HepG2 (cell line): Measurements from ENCODE around the gene ZNF239. TPM values are rescaled to one million over a fixed set of nuclear protein-coding genes. Genes with fewer than 3 reads are reported as not detected.

Experiments used
- ERF ChIP-seq: IDR thresholded peaks from 2 replicates; pipeline ENCODE4 v1.6.1; 2018; ENCODE audit warnings: missing biosample characterization, missing genetic modification reagents
- GMEB2 ChIP-seq: IDR thresholded peaks from 2 replicates; pipeline ENCODE4 v1.6.1; 2016; ENCODE audit warnings: missing biosample characterization, missing genetic modification reagents, low read depth
- KDM5B ChIP-seq: sonication (generic); formaldehyde crosslinking; IDR thresholded peaks from 2 replicates; pipeline ENCODE4 v1.4.0; 2020; ENCODE audit warnings: missing genetic modification reagents, mild to moderate bottlenecking, borderline replicate concordance
- MAX ChIP-seq: IDR thresholded peaks from 2 replicates; pipeline ENCODE4 v1.6.1; 2012; ENCODE audit warnings: inconsistent platforms
- MIXL1 ChIP-seq: IDR thresholded peaks from 2 replicates; pipeline ENCODE4 v1.6.1; 2016
- PCBP1 ChIP-seq: fragments of 200-400 bp; formaldehyde crosslinking; IDR thresholded peaks from 2 replicates; pipeline ENCODE4 v1.6.1; 2017; ENCODE audit warnings: mild to moderate bottlenecking, low read depth, low read length, borderline replicate concordance
- TAF15 ChIP-seq: fragments of 200-400 bp; formaldehyde crosslinking; IDR thresholded peaks from one replicate; pipeline ENCODE4 v1.6.1; 2018; ENCODE audit warnings: mild to moderate bottlenecking, low read depth, low read length; ENCODE audit not compliant: poor library complexity, severe bottlenecking
- ZMAT5 ChIP-seq: sonication (generic); formaldehyde crosslinking; IDR thresholded peaks from 2 replicates; pipeline ENCODE4 v1.5.0; 2020; ENCODE audit warnings: mild to moderate bottlenecking, low read depth, missing genetic modification reagents, borderline replicate concordance
- ZNF143 ChIP-seq: sonication (generic); formaldehyde crosslinking; IDR thresholded peaks from 2 replicates; pipeline ENCODE4 v1.4.0; 2020; ENCODE audit warnings: missing genetic modification reagents
- ZNF235 ChIP-seq: sonication (generic); formaldehyde crosslinking; IDR thresholded peaks from 2 replicates; pipeline ENCODE4 v1.8.1; 2023; ENCODE audit warnings: mild to moderate bottlenecking, missing genetic modification reagents, borderline replicate concordance
- ZNF280B ChIP-seq: sonication (generic); formaldehyde crosslinking; IDR thresholded peaks from 2 replicates; pipeline ENCODE4 v1.5.0; 2020; ENCODE audit warnings: missing genetic modification reagents, mild to moderate bottlenecking, borderline replicate concordance
- ZSCAN25 ChIP-seq: sonication (generic); formaldehyde crosslinking; IDR thresholded peaks from 2 replicates; pipeline ENCODE4 v1.8.0; 2022; ENCODE audit warnings: mild to moderate bottlenecking, missing genetic modification reagents
- polyA plus RNA-seq, 8 experiments: library from polyadenylated mRNA; depleted of rRNA in 3 of 8; stranded (reverse) in 7 of 8; unstranded in 1 of 8; fragments of >200 nt; fragmentation: Illumina TruSeq in 4 of 8; extraction: Trizol in 4 of 8; gene quantifications; 2 replicates each; pipeline versions ENCODE4 v1.2.1 to v1.2.3, GENCODE V29; 2011 to 2016; ENCODE audit warnings: low read depth in 4 of 8, missing spikeins in 1 of 8, mixed read lengths in 1 of 8; ENCODE audit not compliant: insufficient read depth in 1 of 8
- total RNA-seq, 5 experiments: library from RNA; depleted of rRNA; stranded (reverse); fragments of >200 nt; fragmentation: Illumina TruSeq; extraction: Trizol; gene quantifications; 2 replicates each; pipeline ENCODE4 v1.2.3, GENCODE V29; 2016; ENCODE audit warnings: low read depth in 1 of 5
- TF ChIP-seq, protein P1 (sequence below): sonication (generic); formaldehyde crosslinking; IDR thresholded peaks from 2 replicates; pipeline ENCODE4 v1.9.0; 2021; ENCODE audit warnings: missing genetic modification reagents, mild to moderate bottlenecking, borderline replicate concordance
- TF ChIP-seq, protein P2 (sequence below): sonication (generic); formaldehyde crosslinking; IDR thresholded peaks from 2 replicates; pipeline ENCODE4 v1.8.0; 2022; ENCODE audit warnings: missing genetic modification reagents, mild to moderate bottlenecking, borderline replicate concordance
- TF ChIP-seq, protein P3 (sequence below): sonication (generic); formaldehyde crosslinking; IDR thresholded peaks from 2 replicates; pipeline ENCODE4 v1.4.0; 2020; ENCODE audit warnings: missing genetic modification reagents

ZNF239 gene
- total and polyA plus RNA-seq, 2 of the 13 experiments (the other 11 are each of a cell fraction or from before 2014, with no cell fraction given): 0.05 TPM; not detected in 1

DNA sequence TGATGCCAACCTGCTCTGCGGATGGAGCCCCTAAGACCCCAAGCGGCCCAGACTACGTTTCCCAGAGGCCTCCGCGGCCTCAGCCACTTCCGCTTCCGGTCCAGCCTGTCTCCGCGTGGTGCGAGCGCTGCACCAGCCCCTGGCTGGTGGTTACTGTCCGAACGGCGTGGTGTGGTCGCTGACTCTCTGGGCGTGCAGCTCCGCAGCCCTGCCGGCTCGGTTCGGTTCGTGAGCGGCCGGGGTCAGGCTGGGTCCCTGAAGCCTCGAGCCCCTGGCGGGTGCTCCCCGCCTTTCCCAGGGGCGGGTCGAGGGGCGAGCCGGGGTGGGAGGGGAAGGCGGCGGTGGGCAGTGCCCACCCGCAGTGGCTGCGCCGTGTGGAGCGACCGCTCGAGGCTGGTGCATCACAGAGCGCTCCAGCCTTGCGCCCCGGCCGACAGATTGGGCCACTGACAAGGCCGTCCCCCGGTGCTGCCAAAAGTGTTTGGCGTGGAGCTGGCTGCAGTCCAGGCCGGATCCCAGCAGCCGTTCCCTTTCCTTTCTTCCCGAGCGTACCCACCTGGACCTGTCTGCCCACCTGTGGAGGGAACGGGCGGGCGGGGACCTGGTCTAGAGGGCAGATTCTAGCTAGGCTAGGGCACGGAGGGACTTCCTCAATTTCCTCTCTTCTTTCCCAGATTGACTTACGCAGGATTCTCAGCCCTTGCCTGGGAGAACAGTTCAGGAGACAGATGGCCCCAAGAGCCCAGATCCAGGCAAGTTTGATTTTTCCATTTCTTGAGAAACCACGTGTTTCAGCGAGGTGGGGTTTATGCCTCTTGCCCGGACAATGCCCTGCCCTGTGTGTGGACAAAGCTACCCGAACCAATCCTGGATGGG, 32.1 kb upstream of the ZNF239 start, which contains the start of gene ZNF485 (continued):
- TF ChIP-seq, protein P1, sequence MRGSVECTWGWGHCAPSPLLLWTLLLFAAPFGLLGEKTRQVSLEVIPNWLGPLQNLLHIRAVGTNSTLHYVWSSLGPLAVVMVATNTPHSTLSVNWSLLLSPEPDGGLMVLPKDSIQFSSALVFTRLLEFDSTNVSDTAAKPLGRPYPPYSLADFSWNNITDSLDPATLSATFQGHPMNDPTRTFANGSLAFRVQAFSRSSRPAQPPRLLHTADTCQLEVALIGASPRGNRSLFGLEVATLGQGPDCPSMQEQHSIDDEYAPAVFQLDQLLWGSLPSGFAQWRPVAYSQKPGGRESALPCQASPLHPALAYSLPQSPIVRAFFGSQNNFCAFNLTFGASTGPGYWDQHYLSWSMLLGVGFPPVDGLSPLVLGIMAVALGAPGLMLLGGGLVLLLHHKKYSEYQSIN (CRISPR knock-in tag): no peak
- peak; percentile 93 for TF ChIP-seq MAX
- peak; percentile 77; the same call in 1 of the 2 replicates for TF ChIP-seq KDM5B (CRISPR knock-in tag)
- 0 out of 2 replicates have a peak, but pooled peaks have one; percentile 20 for TF ChIP-seq ZSCAN25 (CRISPR knock-in tag)
- TF ChIP-seq, protein P2, sequence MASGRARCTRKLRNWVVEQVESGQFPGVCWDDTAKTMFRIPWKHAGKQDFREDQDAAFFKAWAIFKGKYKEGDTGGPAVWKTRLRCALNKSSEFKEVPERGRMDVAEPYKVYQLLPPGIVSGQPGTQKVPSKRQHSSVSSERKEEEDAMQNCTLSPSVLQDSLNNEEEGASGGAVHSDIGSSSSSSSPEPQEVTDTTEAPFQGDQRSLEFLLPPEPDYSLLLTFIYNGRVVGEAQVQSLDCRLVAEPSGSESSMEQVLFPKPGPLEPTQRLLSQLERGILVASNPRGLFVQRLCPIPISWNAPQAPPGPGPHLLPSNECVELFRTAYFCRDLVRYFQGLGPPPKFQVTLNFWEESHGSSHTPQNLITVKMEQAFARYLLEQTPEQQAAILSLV (CRISPR knock-in tag): peak; percentile 39; the same call in 1 of the 2 replicates
- TF ChIP-seq ZNF143 (CRISPR knock-in tag): peak; percentile 95
- TF ChIP-seq MIXL1 (CRISPR knock-in tag): no peak
- 0 out of 2 replicates have a peak, but pooled peaks have one; percentile 33 for TF ChIP-seq ZNF280B (CRISPR knock-in tag)
- no peak for TF ChIP-seq ZMAT5 (CRISPR knock-in tag)
- no peak for TF ChIP-seq ERF (CRISPR knock-in tag)
- TF ChIP-seq ZNF235 (CRISPR knock-in tag): no peak
- no peak for TF ChIP-seq TAF15
- TF ChIP-seq PCBP1: no peak
- no peak for TF ChIP-seq GMEB2 (CRISPR knock-in tag)
- TF ChIP-seq, protein P3, sequence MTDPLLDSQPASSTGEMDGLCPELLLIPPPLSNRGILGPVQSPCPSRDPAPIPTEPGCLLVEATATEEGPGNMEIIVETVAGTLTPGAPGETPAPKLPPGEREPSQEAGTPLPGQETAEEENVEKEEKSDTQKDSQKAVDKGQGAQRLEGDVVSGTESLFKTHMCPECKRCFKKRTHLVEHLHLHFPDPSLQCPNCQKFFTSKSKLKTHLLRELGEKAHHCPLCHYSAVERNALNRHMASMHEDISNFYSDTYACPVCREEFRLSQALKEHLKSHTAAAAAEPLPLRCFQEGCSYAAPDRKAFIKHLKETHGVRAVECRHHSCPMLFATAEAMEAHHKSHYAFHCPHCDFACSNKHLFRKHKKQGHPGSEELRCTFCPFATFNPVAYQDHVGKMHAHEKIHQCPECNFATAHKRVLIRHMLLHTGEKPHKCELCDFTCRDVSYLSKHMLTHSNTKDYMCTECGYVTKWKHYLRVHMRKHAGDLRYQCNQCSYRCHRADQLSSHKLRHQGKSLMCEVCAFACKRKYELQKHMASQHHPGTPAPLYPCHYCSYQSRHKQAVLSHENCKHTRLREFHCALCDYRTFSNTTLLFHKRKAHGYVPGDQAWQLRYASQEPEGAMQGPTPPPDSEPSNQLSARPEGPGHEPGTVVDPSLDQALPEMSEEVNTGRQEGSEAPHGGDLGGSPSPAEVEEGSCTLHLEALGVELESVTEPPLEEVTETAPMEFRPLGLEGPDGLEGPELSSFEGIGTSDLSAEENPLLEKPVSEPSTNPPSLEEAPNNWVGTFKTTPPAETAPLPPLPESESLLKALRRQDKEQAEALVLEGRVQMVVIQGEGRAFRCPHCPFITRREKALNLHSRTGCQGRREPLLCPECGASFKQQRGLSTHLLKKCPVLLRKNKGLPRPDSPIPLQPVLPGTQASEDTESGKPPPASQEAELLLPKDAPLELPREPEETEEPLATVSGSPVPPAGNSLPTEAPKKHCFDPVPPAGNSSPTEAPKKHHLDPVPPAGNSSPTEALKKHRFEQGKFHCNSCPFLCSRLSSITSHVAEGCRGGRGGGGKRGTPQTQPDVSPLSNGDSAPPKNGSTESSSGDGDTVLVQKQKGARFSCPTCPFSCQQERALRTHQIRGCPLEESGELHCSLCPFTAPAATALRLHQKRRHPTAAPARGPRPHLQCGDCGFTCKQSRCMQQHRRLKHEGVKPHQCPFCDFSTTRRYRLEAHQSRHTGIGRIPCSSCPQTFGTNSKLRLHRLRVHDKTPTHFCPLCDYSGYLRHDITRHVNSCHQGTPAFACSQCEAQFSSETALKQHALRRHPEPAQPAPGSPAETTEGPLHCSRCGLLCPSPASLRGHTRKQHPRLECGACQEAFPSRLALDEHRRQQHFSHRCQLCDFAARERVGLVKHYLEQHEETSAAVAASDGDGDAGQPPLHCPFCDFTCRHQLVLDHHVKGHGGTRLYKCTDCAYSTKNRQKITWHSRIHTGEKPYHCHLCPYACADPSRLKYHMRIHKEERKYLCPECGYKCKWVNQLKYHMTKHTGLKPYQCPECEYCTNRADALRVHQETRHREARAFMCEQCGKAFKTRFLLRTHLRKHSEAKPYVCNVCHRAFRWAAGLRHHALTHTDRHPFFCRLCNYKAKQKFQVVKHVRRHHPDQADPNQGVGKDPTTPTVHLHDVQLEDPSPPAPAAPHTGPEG (CRISPR knock-in tag): no peak
